RWPE1 (cell line): ENCODE data around the gene C9orf72.
A peak's percentile ranks its signal among the peaks of the same experiment; 100 is the strongest.

Experiments
- CTCF ChIA-PET: fragments of 350-600 bp; sonication (Branson Sonifier 250); formaldehyde crosslinking; extraction: SDS; loops from one replicate; lab custom pipeline; 2021; lab: Yijun Ruan, JAX
- POLR2A ChIA-PET: fragments of 400-600 bp; formaldehyde crosslinking; extraction: SDS; loops from one replicate; lab custom pipeline; 2020; ENCODE audit warnings: antibody characterized with exemption; ENCODE audit not compliant: low non-redundant PET; lab: Yijun Ruan, JAX
- DNase-seq: peaks from one replicate; pipeline ENCODE4 v3.0.0; 2012; ENCODE audit warnings: low spot score
- H3K27ac ChIP-seq: fragments of 450-650 bp; 2 replicates; pipeline ENCODE4 v1.5.1; 2017
- CTCF ChIP-seq: fragments of 450-650 bp; conservative IDR thresholded peaks from 2 replicates; pipeline ENCODE4 v1.5.1; 2017; ENCODE audit warnings: low read depth, mild to moderate bottlenecking

The C9orf72 gene

GRCh38 chr9:27586304-27586703 is 13.0 kb upstream of the C9orf72 start:
- POLR2A ChIA-PET, result no interaction called here

GRCh38 chr9:27584931-27585330 is 11.7 kb upstream of the C9orf72 start:
- ChIA-PET CTCF (interaction anchor here (0.6 to 0.7 kb wide), 2 partner anchors 246 to 779 kb away, joined by 3 read pairs; no protein-coding TSS in a partner anchor), POLR2A (no interaction called here)
- DNase-seq, result no peak

More at GRCh38 chr9:27586304-27586703, 13.0 kb upstream of the C9orf72 start:
- DNase-seq, result no peak
- CTCF ChIA-PET, result interaction anchor here (0.6 kb wide), 1 partner anchor 13 kb away, joined by 4 read pairs; the partner anchor contains the start of gene C9orf72
- no peak overlapping the region for H3K27ac ChIP-seq
- TF ChIP-seq CTCF, result no peak

GRCh38 chr9:27582794-27583193 is 9.5 kb upstream of the C9orf72 start:
- no peak for DNase-seq
- POLR2A ChIA-PET, result no interaction called here
- TF ChIP-seq CTCF, result no peak
- H3K27ac ChIP-seq, result no peak overlapping the region
- CTCF ChIA-PET, result interaction anchor here (0.7 kb wide), 1 partner anchor 178 kb away, joined by 3 read pairs; no protein-coding TSS in a partner anchor

More at GRCh38 chr9:27584931-27585330, 11.7 kb upstream of the C9orf72 start:
- no peak overlapping the region for H3K27ac ChIP-seq
- TF ChIP-seq CTCF, result no peak

- no peak overlapping the region for H3K27ac ChIP-seq
- no peak for DNase-seq
- ChIA-PET POLR2A (no interaction called here), CTCF (no interaction called here)
- TF ChIP-seq CTCF, result no peak
These were observed 8.5 kb upstream of the C9orf72 start for GRCh38 chr9:27581826-27582225.

- POLR2A ChIA-PET, result no interaction called here
- H3K27ac ChIP-seq, result peak overlapping the region; percentile 92
- no peak for TF ChIP-seq CTCF
- peak; percentile 96 for DNase-seq
- CTCF ChIA-PET, result interaction anchor here (0.8 kb wide), 1 partner anchor 1023 kb away, joined by 3 read pairs; no protein-coding TSS in a partner anchor
These were observed 631 bp upstream of the C9orf72 start for GRCh38 chr9:27573634-27574590.

GRCh38 chr9:27572566-27572917 is 739 bp downstream of the C9orf72 start:
- peak; percentile 37 for DNase-seq
- TF ChIP-seq CTCF, result no peak
- ChIA-PET POLR2A (no interaction called here), CTCF (interaction anchor here (0.6 kb wide), 1 partner anchor 11 kb away, joined by 3 read pairs; no protein-coding TSS in a partner anchor)
- peak overlapping the region; percentile 92 for H3K27ac ChIP-seq
